ENCODE results near the gene LPO.

The LPO gene

DNA sequence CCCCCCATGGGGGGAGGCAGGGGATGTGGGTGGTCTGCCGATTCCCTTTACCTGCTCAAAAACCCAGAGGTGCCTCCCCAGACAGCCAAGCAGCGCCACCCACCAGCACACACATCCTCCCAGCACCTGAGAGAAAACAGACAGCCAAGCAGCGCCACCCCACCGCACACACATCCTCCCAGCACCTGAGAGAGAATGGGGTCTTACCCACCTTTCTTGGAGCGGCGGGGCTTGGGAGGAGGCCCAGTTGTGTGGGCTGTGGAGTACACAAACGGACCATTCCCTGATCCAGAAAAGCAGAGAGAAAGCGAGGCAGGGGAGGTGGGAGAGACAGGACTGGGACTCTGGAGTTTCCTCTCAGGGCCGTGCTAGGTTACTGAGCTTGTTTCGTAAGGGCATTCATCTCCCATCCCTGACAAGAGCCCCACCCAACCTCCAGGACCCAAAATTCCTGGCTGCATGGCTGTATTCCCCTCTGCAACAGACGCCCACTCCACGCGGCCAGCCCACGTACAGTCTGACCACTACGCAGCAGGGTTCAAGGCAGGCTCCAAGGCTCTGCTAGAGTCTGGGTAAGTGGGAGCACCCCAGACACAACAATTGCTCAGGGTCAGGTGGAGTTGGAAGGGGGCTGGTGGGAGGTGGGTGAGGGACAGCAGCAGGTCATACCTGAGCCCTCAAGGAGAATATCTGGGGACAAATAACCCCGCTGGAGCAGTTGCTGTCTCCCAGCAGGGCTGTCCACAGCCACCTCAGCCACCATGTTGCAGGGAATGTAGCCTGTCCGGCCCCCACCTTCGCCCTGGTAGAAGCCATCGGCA lies 68.0 kb downstream of the LPO start:
- peak; percentile 47 for DNase-seq

DNA sequence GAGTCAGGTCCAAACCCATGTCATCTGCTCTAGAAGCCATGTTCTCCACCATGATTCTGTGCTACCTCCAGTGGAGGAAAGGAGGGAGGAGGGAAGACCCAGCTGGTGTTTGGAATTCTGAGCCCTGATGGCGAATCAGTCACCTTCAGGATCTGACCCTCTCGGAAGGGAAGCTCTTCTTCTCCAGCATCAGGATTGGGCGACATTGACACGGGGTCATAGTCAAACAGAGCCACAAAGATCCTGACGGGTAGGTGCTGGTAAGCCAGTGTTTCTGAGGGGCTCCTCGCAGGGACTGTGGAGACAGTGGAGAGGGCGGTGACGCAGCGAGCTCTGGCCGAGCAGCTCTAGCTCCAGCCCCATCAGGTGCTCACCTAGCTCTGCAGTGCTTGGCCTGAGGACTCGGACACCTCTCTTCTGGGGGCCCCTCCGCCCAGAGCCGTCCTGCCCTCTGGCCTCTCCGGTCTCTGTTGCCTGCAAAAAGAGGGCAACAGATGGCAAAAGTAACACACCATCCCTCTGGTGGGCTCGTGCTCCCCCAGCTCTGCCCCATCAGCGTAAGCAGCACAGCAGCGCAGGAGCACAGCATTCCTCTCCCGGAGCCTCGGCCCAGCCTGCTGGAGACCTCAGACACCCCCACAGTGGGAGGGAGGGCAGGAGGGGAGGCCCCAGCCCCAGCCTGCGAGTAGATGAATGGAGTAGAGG lies 69.2 kb downstream of the LPO start:
- DNase-seq, result peak; percentile 48

DNA sequence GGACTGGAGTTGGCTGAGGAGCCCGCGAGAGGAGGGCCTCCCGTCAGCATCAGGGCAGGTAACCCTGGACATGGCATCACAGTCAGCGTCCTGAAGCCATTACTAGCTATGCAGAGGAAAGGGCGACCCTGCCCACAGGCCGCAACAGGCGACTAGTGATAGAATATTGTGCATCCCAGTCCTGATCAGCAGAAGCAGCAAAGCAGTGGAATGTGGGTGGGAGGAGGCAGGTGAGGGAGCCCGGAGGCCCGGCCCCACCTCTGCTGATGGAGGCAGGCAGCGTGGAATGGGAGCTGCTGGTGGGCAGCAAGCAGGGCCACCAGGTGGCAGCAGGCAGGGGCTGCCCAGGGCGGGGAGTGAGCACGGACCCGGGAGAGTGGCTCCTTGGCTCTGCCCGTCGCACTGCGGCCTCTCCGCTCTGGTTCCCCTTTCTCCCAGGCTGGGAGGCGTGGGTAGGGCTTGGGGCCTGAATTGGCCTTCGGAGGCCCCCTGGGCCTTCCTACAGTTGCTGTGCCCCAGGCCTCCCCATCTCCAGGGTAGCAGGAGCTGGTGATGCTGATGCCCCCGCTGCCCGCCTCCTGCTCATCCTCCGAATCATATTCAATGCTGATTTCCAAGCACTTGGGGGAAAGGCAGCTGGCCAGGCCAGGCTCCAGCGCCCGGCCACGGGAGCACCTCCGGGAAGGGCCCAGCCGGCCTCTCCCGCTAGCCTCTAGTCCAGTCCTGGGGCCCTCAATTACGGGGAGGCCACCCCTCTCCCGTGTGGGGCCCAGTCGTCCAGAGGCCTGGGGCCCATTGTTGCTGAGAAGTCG lies 70.0 kb downstream of the LPO start:
- DNase-seq, result peak; percentile 55

DNA sequence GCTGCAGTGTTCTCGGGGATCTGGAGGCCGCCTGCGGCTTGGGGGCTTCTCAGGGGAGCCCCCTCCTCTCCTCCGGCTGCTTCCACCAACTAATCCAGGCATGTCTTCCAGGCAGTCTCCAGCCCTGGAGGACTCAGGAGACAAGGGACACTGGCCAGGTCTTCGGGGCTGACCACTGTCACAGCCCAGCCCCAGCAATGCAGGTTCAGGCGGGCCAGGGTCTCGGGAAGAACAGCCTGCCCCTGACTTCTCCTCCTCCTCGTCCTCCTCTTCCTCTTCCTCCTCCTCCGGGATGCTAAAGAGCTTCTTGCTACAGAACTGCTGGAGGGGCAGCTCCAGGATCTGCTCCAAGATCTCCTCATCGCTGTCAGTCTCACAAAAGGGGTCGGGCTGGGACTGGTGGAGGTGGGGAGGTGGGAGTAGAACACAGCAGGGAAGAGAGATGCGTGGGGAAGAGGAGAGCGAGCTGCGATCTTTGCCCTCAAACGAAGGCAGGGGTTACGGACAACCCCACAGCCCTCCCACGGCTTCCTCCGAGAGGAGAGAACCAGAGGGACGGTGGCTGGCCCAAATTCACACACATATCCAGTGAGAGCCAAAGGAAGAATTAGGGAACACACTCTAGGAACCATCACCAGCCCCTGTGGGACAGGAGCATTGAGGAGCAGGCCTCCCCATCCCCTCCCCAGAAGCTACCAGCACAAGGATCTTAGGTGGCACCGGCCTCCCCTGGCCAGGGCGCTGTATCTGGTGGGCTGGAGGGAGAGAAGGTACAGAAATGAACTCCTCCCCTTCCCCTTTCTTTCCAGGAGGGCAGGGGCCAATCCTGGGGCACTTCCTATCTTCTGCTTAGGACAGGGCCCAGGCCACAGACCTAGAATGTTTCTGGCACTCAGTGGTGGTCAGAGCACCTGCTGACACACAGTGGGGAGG lies 70.9 kb downstream of the LPO start:
- peak; percentile 43 for DNase-seq

DNA sequence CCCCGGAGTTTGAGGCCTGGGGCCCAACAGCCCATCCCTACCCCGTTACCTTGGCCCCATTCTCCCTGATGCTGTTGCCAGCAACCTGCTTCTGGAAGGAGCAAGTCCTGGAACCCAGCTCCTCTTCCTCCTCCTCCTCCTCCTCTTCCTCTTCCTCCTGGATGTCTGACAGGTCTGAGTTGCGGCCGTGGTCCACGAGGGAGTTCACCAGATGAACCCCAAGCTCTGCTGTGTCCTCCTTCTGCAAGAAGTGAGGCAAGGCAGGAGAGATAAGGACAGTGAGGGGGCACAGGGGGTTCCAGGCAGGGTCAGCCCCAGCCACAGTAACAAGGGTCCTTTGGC lies 71.5 kb downstream of the LPO start:
- peak; percentile 33 for DNase-seq

DNA sequence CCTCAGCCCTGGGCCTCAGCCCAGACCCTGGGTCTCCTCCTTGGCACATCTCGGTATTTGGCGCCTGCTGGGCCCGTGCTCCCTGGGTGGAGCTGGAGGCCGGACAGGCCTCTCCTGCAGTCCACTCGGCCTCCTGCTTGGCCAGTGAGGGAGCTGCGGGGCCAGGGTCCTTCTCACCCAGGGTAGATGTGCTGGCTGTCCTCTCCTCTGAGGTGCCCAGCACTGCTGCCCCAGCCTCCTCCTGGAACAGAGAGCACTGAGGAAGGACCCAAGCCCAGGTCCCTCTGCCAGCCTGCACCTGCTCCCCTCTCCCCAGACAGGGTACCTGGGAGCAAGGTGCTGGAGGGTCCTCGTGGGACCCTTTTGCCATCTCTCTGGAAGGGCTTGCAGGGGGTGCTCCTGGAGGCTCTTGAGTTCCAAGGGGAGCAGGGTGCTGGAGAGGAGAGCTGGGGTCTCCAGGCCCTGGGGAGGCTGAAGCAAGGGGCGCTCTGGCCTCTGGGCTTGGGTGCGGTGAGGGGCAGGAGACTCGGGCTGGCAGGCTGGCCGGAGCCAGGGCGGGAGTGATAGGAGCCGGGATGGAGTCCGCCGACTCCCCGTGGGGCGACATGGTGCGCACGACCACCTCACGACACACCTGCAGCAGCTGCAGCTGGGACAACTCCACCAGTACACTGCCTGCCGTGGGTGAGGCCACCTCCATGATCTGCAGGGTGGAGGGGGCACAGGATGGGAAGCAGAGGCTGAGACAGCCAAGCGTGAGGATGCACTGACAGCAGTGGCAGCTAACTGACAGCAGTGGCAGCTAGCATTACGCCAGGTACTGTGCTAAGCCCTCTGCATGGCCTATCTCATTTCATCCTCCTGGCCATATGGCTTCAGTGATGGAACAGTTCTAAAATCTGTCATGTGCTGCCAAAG lies 72.4 kb downstream of the LPO start:
- DNase-seq, result peak; percentile 50

DNA sequence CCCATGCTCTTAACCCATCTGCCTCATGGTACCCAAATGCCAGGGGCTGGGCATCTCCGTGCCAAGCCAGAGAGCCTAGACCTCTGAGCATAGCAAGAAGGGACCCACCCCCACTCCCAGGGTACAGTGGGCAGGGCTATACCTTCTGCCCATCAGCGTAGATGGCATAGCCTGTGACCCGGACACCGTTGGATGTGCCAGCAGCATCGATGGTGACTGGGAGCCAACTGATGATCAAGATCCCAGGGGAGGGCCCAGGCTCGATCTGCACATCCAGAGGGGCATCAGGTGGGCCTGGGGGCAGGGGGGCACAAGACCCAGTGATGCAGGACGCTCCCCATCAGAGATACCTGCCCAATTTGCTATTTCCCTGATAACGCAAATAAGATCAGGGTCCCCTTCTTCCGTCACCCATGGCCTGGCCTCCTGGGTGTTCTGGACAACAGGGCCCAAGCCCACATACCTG lies 73.1 kb downstream of the LPO start:
- DNase-seq, result peak; percentile 52

DNA sequence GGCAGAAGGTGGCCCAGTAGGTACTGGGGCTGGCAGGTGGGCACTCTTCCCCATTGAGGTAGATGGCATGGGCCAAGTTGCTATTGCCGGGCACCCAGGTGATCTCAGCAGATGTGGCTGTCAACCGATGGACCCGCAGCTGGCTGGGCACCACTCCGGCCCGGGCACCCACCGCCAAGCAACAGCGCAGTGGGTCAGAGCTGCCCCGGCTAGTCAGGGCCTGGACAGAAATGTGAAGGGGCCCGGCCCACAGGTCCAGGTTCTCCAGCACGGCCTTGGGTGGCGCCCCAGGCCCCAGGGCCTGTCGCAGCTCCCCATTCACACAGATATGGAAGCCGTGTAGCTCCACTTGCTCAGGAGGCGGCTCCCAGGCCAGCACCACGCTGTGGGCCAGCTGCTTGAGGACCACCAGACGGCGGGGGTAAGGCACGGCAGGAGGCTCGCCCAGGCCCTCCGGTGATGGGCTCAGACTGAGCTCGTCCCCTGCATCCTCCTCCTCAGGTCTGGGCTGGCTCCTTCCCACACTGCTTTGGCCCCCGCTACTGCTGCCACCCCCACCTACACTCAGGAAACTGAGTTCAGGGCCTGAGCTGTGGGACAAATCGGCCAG lies 73.7 kb downstream of the LPO start:
- no peak for DNase-seq

DNA sequence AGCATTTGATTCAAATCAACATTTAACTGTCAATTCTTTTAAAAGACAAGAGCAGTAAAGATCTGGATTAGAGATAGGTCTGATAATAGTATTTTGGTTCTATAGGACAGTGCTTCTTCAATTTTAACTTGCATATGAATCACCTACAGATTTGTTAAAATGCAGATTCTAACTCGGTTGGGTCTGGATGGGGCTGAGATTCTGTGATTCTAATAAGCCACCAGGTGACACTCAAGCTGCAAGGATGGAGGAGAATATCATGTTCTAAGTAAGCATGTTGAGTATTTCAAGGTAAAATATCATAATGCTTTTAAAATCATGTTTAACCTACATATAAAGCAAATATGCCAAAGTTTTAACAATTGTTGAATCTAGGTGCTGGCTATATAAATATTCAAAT lies 74.4 kb downstream of the LPO start:
- DNase-seq, result no peak

DNA sequence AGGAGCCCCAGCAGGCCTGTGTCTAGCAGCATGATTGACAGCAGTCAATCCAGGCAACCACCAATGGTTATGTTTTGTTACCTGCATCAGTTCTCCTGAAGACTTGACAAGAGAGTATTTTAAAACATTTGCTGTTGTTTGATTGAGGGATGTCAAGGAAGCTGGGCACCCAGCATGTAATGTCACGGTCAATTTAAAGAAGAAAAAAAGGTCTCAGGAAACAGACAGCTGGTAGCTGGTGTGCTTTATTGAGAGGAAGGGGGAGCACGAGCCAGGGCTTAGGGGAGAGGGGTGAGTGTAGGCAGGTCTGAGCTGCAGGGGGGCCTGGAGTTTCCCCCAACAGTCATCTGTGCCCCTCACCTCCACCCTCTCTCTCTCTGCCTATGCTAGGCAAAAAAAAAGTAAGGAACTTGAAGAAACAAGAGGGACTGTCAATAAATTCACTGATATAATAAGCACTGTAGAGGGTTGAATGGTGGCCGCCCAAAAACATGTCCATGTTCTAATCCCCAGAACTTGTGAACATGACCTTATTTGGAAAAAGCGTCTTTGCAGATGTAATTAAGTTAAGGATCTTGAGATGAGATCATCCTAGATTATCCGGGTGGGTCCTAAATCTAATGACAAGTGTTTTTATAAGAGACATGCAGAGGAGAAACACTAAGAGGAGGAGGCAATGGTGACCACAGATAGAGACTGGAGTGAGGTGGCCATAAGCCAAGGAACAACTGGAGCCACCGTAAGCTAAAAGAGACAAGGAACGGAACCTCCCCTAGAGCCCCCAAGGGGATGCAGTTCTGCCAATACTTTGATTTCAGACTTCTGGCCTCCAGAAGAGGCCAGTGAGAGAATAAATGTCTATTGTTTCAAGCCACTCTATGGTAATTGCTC lies 75.7 kb downstream of the LPO start:
- DNase-seq, result no peak

DNA sequence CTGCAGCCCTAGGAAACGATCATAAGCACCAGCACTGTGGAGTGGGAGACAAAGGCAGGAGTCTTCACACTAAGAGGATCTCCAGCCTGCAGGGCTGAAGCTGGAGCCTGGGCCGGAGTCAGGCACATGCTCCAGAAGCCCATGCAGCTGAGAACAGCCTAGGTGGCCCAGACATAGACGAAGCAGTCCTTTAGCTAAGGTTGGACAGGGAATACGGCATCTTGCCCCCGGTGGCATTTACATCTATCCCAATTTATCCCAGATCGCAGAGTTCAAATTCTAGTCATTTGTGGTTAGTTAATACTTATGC lies 76.3 kb downstream of the LPO start:
- DNase-seq, result no peak

DNA sequence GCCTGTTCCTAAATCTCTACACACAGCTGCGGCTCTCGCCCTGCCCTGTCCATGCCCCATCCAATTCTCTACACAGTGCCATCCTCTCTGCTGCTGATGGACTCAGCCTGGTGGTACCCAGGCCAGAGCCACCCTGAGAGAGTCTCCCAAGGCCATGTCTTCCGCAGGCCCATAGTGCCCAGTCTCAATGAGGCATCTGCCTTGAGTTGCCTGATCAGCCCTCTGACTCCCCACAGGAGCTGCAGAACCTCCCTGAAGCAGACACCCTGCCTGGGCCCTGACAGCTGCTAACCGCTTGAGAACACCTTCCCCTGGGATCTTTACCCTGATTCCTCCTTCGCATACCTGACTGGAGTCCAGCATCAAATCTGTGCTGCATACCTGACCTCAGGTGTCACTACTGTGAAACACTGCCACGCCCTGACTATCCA lies 76.9 kb downstream of the LPO start:
- DNase-seq, result peak; percentile 51

DNA sequence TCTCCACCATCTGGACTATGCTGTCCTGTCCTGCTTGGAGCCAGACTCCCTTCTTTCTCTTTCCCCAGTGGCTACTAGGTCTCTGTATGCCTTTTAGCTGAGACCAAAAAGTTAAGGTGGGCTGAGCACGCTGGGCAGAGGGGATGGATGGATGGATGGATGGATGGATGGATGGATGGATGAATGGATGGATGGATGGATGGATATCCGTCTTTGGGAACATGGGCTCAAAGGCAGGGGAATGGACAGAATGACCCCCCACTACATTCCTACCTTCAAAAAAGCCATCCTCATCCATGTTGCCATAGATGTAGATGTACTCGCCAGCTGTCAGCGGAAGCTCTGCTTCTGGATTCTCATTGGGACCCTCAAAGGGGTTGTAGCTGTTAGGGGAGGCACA lies 77.4 kb downstream of the LPO start:
- DNase-seq, result no peak

DNA sequence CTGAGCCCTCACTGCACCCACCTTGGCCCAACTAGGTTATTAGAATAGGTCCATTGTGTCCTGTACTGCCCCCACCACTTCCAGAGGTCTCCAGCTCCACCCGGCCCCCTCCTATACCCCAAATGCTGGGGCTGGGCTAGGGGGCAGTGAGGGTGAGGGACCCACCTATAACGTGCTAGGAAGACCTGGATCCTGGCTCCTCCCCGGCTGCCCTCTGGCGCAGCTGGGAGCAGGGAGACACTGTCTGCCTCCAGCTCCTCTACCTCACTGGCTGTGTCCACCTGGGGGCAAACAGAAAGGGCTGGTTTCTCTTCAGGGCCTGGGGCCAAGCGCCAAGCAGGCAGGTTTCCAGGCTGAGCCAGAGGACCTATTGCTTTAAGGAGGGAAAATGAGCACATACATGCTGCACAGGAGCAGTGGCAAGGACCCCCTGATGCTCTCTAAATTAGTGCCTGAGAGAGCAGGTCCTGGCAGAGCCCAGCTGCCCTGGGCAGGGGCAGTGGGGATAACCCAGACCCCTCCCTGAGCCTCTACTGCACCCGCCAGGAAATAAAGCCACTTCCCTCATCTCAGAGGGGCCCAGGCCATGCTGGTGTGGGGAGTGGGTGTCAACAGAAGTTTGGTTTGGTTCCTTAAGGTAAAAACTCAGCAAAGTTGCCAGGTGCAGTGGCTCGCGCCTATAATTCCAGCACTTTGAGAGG lies 78.0 kb downstream of the LPO start:
- DNase-seq, result peak; percentile 53

DNA sequence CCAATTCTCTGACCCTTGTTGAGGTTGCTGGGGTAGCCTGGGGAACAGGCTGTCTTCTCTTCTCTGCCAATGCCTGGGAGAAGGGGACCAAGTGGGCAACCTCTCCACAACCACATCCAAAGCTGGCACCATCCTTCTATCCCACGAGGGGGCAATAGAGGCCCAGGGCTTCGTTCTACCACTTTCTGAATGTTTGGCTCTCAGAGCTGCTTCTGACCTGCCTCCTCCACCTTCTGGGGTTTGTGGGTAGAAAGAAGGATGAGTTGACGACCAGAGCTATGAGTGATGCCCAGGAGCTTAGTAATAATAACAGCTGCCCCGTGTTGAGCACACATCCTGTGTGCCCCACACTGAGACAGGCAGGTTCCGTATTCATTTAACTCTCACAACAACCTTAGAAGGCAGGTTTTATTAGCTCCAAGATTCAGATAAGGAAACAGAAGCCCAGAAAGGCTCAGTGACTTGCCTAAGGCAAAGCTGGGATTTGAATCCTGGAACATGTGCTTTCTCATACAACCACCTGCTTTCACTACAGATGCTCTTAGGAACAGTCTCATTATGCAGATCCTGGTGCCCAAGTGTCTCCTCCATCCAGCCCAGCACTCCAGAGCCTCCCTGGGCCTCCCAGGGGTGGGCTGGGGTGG lies 79.2 kb downstream of the LPO start:
- DNase-seq, result peak; percentile 85

DNA sequence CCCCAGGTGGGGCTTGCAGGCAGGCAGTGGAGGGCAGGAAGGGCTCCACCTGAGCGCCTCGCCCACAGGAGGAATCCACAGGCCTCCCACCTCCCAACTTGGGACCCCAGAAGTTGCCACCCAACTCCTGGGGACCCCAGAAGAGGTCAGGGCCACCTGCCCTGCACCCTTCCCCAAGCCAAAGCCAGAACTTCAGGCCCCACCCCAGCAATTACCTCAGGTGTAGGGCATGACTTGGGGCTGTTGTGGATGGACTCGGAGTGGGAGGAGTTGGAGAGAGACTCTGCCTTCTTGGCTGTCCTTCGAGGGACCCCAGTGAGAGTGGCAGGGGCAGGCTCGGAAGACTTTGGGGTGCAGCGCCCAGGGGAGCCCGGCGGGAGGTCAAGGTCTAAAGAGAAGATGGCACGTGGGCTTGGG lies 79.7 kb downstream of the LPO start:
- DNase-seq, result no peak

Data from activated CD8-positive, alpha-beta memory T cell treated with anti-CD3 and anti-CD28 coated beads for 24 hours (primary cell).